GM21423 (cell line): ENCODE data around the gene TRHDE.

Experiments
- ATAC-seq: cut with Tn5 transposase; IDR thresholded peaks from one replicate; pipeline ENCODE4 v1.9.1; 2021; ENCODE audit warnings: mild to moderate bottlenecking, moderate library complexity; ENCODE audit not compliant: unreplicated experiment

The TRHDE gene, protein sequence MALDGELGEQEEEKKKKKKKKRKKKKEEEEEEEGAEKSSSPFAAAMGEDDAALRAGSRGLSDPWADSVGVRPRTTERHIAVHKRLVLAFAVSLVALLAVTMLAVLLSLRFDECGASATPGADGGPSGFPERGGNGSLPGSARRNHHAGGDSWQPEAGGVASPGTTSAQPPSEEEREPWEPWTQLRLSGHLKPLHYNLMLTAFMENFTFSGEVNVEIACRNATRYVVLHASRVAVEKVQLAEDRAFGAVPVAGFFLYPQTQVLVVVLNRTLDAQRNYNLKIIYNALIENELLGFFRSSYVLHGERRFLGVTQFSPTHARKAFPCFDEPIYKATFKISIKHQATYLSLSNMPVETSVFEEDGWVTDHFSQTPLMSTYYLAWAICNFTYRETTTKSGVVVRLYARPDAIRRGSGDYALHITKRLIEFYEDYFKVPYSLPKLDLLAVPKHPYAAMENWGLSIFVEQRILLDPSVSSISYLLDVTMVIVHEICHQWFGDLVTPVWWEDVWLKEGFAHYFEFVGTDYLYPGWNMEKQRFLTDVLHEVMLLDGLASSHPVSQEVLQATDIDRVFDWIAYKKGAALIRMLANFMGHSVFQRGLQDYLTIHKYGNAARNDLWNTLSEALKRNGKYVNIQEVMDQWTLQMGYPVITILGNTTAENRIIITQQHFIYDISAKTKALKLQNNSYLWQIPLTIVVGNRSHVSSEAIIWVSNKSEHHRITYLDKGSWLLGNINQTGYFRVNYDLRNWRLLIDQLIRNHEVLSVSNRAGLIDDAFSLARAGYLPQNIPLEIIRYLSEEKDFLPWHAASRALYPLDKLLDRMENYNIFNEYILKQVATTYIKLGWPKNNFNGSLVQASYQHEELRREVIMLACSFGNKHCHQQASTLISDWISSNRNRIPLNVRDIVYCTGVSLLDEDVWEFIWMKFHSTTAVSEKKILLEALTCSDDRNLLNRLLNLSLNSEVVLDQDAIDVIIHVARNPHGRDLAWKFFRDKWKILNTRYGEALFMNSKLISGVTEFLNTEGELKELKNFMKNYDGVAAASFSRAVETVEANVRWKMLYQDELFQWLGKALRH

DNA sequence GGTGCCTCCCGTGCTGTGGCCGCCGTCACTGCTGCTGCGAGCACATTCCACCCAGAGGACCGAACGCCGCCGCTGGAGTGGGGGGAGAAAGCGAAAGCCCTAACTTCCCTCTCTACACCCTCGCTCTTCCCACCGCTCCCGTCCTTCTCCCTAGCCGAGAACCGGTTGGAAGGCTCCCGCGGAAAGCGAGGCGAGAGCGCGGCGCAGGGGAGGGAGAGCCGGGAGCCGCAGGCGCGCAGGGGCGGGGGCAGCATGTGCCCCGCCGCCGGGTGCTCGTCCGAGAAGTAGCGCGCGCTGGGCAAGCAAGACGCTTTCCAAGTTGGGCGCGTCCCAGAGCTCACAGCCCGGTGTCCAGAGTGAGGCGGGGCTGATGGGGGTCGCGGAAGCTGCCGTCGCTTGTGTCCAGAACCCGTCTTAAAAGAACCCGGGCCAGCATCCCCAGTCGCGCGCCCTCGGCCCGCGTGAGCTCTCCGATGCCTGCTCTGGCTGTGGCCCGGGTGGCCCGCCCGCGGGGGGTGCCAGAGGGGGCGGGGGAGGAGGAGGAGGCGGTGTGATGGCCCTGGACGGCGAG, at the start of gene TRHDE:
TRHDE (plus strand) TSS at position 280 of the 571 bp plus-strand sequence; CDS start at position 554, 274 bp downstream.
- no peak for ATAC-seq

DNA sequence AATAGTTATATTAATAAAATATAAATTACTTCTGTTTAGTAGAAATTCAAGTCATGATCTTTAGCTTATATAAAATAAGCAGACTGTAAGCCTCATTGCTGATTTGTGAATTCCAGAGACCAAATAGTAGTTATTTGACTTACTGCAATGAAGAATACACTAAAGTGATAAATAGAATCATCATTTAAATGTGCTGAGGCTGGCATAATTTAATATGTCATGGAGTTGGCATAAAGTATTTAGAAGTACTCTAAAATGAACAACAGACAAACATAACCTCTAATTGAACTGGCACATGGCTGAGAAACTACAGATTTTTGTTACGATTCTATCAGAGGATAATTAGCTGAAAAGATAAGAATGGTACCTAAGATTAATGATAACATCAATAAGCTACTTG, 45.7 kb upstream of the TRHDE start:
- ATAC-seq: no peak

DNA sequence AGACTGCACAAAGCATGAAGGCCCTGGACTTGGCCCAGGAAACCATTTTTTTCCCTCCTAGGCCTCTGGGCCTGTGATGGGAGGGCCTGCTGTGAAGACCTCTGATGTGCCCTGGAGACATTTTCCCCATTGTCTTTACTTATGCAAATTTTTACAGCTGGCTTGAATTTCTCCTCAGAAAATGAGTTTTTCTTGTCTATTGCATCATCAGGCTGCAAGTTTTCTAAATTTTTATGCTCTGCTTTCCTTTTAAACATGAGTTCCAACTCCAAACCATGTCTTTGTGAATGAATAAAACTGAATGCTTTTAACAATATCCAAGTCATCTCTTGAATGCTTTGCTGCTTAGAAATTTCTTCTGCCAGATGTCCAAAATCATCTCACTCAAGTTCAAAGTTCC, 43.7 kb upstream of the TRHDE start:
- no peak for ATAC-seq

DNA sequence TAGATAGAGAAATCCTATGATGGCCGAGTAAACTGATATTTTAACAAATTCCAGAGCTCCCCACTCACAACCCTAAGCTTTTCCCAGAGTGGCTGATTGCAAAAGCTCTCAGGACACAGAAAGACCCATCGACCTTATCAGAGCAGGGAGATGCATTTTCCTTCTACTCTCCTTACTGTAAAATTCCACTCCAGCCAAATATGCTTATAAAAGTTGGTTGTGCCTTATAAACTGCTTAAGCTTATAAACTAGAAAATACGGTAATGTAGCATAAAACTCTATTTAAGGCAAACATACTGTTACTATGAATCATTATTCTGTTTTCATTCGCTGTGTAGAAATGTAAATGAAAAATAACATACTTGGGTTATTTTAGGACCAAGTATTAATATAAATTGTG, 41.6 kb upstream of the TRHDE start:
- ATAC-seq: no peak

DNA sequence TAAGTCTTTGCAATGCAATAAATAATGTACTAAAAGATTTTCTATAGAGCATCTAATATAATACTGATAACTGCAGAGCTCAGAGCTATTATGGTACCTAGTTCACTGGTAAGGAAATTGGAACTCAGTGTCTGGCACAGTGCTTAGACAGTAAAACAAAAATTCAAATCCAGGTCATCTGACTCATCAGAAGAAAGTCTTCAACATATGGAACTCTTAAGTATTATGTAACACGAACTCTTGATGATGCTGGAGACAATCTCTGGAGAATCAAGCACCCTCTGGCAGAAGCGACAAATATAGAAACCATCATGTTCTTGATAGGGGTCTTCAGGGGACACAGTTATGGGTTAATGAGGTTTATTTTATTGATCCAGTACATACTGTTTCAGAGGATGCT, 37.3 kb upstream of the TRHDE start:
- ATAC-seq: no peak

DNA sequence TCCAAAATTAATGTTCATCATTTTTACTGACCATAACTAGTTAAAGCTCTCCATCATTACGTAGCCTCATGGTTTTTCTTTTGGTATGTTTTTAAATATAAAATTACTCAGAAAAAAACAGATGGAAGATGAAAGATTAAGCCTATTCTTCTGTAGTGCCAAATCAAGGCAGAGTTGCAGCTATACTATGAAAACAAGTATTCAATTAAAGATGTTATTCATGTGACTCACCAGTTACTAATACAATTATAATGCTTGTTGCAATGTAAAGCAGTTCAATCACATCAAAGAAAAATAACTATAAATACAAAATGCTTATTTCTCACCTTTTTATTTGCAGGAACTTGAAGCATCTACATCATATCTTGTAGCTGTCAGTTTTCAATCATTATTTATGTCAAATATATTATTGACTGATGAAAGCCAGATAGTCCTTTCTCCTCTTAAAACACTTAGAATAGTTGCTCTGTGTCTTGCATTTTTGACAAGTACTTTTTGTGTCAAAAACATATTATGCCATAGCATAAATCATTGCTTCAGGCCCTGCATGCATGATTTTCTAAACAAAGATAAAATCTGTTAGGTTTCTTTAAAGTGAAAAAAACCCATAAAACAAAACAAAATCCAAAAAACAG, 36.0 kb upstream of the TRHDE start:
- no peak for ATAC-seq

DNA sequence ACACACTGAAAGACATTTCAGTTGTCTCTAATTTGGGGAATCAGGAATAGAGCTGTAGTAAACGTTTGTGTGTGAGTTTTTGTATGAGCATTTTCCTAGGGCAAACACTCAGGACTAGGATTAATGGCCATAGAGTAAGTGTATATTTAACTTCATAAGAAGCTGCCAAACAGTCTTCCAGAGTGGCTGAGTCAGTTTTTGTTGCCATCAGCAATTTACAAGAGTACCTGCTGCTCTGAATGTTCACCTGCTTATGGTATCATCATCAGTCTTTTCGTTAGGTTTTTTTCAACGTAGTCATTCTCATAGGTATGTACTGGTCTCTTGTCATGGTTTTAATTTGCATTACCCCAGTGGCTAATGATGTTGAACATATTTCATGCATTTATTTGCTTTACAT, 30.6 kb upstream of the TRHDE start:
- no peak for ATAC-seq

DNA sequence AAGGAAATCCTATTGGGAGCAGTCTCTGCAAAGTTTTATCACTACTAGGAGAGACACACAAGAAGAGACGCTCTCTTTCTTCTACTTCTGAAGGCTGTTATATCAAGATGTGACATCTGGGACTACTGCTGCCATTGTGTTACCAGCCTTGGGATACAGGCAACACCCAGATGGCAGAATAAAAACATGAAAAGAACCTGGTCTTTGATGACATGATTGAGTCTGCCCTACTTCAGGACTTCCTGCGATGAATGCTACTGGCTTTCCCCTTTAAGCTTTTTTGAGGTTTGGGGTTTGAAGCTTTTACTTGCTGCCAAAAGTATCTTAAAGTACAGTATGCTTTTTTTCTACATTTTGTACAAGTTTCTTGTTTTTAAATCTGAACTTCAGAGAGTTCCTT, 29.2 kb upstream of the TRHDE start:
- ATAC-seq: no peak

DNA sequence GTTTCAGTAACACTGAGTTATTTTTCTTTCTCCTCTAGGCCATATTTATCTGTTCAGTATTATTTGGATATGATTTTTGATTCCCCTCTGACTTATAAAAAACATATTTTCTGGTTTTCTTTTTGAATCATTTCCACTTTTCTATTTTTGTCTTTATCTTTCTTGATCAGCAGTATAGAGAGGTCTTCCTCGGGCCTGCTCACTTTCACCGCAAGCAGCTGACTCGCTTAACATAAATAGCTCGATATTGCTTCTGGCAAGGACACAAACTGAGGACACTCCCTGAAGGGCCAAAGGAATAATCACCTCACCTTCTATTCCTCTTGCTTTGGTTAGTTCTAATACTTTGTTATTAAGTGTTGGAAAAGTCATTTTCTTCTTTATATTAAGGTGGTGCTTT, 25.8 kb upstream of the TRHDE start:
- ATAC-seq: no peak

DNA sequence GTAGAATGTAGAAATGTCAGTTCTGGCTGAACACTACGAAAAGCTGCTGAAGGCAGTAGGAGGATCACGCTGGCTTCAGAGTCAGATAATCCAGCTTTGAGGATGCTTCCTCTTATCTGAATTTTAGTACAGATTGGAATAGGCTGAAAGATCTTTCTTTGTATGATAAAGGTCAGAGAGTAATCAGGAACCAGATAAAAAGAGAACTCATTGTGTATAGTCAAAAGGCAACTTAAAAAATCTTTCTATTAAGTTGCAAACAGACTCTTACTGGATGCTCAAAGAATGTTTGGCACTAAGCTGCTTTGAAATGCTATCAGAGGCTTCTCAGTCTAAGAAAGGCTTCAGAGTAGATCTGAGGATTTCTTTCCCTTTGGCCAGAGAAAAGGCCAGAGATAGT, 21.8 kb upstream of the TRHDE start:
- ATAC-seq: no peak

DNA sequence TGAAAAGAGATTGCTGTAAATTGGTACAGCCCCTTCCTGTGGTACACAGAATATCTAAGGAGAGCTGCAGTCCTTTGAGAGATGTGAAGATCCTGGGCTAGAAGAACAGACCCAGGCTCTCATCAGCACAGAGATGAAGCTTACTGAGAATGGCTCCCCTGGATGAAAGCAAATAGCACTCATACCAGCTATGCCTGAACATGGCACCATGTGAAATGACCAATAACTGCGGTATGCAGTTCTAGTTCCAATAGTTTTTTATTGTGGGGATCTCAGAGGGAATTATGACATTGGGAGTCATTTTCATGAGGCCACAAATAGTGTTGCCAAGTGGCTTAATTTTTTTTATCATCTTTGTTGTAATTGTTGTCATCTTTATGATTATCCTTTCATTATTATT, 15.4 kb upstream of the TRHDE start:
- no peak for ATAC-seq

DNA sequence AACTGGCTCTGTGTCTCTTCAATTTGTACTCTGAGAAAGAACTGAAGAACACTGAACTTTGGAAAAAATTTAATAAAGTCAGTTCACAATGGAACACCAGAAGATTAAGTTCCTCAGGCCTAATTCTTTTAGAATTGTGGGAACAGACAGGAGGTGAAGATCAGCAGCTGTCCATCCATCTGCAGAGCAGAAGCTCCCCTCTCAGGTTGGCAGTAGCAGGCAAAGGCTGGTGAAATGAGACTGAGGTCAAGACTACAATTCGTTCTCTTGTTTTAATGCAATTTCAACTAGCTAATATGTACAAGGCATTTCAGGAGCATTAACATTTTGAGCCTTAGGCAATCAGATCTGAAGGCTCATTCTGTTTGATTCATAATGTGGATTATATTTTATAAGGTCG, 10.3 kb upstream of the TRHDE start:
- ATAC-seq: no peak

DNA sequence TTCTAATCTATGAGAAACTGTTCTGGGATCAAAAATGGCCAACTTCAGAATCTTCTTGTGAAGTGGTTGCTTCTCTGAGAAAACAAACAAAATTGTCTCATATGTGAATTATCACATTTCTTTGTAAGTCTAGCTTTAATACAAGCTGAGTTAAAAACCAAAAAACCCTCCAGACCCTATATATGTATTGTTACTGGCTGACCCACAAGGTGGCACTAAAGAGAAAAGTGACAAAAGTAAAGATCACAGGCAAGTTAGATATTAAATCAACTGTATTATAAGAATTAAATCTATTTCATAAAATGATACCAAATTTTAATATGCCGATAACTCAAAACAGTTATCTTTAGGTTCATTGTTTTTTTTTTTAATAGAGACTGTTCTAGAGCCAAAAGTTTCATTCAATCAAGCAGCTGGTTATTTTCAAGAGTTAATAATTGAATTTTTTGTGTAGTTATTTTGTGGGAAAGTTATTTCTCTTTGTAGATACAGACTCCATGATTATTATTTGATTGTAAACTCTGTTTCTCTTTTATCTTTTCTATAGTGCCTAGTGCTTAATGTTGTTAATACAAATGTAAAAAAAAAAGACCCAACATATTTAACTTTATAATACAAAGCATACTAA, 7.5 kb upstream of the TRHDE start:
- ATAC-seq: no peak

DNA sequence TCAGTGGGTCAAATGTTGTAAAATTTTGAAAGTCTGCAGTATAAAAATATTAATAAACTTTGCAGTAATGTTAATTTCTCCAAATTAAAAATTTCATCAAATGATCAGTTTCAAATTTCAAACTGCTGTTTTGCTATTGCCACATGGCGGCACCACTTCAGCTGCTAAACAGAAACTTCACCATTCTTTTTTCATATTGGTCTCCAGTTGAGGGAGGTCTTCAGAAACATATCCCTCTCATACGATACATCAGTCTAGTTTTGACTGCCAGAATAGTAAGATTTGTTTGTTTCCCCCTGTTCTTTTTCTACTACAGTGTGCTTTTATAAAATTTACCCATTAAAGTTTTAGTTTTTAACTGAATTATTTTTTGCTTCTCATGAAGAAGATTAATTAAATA, 4.2 kb upstream of the TRHDE start:
- ATAC-seq: no peak

DNA sequence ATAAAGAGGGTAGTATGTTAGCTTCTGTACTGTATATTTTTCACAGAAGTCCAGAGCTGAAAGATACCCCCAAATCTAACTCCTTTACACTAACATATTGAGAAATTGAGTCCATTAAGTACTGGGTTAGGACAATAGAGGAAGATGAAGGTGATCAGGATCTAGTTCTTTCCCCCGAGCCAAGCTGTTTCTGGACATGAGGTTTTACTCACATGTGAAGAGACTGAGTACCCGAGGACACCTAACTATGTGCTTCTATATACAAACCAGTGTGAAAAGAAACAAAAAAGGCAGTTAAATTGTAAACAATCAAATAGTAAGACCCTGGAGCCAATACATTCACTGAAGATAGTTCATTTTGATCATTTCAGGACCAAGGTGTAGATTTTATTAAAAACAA, 3.8 kb upstream of the TRHDE start:
- no peak for ATAC-seq

DNA sequence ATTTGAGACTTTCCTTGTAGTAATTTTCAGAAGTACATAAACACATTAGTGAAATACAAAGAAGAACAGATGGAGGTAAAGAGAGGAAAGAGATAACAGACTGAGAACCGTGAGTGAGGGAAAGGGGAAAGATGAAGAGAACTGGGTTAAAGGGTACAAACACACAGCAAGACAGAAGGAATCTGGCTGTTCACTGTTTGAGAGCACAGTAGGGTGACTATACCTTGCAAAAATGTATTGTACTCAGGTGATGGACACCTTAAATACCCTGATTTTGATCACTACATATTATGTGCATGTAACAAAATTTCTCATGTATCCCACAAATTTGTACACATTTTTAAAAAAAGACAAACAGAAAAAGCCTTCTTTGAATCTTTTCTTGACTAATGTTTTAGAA, 2.7 kb upstream of the TRHDE start:
- no peak for ATAC-seq

DNA sequence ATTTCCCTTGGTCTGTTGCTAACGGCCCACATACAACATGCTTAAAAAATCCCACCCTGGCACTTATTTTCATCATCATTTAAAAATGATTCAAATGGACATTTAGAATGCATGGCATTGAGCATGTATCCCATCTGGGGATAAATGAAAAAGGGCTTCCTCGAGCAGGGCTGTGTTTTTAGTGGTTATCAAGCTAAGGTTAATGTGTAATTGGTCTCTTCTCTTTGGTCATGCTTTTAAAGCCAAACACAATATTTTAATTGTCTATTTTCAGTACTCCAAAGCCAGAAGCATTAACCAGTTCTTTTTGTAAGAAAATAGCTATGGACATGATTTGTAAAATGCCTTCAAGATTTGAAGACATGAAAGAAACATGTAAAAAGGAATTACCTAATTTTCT, 1.9 kb upstream of the TRHDE start:
- ATAC-seq: no peak

DNA sequence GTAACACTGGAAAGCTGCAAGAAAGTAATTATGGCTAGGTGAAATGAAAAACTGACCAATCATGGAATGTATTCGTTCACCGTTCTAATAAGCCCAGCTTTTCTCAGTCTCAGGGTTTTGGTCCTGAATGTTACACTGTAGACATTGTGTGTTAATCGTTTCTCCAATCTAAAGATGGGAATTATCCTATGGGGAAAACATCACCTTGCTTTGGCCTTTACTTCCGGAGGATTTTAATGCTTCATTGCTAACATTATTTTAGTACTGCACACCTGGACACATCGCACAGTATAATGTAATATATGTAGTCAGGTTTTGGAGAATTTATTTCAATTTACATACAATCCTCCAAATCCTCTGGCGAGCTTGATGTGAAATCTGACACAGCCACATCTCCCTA, 1.2 kb upstream of the TRHDE start:
- ATAC-seq: no peak

DNA sequence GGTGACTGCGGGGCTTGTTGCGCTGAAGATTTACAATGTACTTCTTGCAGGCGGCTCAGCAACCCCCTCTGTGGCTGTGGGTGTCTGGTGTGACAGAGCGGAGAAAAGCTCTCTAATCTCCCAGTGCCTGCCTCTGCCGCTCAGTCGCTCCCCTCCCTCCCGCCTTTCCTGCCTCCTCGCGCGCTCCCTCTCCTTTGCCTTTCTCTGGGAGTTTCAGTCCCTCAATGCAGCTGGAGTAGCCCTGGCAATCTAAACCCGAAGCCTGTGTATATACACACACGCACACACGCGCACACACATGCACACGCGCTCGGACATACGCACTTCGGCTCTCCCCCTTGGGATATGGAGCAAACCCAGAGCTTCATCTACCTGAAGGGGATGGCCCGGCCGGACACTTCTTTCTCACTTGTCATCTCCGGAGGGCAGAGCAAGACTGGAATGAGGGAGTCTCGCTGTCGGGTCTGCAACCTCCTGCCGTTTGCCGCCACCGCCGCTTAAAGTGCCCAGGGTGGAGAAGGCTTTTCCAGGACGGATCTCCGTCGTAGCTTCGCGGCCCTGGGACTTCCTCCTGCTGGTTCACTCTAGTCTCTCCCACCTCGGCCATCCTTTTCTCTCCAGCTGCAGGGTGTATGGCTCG, 599 bp upstream of the TRHDE start:
- no peak for ATAC-seq
